Placental pericyte (primary cell): ENCODE measurements around the gene CSE1L. TPM values are rescaled to one million over a fixed set of nuclear protein-coding genes. Genes with fewer than 3 reads are reported as not detected.

Experiments used
- small RNA-seq: library from RNA; depleted of rRNA; stranded (forward); fragments of <200 nt; gene quantifications from one replicate; pipeline ENCODE3, GENCODE V24; 2012; ENCODE audit warnings: low replicate concordance
- total RNA-seq: library from RNA; depleted of rRNA; stranded (reverse); fragments of >200 nt; gene quantifications from 2 replicates; pipeline ENCODE4 v1.2.3, GENCODE V29; 2012

The CSE1L gene, protein sequence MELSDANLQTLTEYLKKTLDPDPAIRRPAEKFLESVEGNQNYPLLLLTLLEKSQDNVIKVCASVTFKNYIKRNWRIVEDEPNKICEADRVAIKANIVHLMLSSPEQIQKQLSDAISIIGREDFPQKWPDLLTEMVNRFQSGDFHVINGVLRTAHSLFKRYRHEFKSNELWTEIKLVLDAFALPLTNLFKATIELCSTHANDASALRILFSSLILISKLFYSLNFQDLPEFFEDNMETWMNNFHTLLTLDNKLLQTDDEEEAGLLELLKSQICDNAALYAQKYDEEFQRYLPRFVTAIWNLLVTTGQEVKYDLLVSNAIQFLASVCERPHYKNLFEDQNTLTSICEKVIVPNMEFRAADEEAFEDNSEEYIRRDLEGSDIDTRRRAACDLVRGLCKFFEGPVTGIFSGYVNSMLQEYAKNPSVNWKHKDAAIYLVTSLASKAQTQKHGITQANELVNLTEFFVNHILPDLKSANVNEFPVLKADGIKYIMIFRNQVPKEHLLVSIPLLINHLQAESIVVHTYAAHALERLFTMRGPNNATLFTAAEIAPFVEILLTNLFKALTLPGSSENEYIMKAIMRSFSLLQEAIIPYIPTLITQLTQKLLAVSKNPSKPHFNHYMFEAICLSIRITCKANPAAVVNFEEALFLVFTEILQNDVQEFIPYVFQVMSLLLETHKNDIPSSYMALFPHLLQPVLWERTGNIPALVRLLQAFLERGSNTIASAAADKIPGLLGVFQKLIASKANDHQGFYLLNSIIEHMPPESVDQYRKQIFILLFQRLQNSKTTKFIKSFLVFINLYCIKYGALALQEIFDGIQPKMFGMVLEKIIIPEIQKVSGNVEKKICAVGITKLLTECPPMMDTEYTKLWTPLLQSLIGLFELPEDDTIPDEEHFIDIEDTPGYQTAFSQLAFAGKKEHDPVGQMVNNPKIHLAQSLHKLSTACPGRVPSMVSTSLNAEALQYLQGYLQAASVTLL
- 33.3 and 180 TPM in 2 replicates for total RNA-seq

DNA sequence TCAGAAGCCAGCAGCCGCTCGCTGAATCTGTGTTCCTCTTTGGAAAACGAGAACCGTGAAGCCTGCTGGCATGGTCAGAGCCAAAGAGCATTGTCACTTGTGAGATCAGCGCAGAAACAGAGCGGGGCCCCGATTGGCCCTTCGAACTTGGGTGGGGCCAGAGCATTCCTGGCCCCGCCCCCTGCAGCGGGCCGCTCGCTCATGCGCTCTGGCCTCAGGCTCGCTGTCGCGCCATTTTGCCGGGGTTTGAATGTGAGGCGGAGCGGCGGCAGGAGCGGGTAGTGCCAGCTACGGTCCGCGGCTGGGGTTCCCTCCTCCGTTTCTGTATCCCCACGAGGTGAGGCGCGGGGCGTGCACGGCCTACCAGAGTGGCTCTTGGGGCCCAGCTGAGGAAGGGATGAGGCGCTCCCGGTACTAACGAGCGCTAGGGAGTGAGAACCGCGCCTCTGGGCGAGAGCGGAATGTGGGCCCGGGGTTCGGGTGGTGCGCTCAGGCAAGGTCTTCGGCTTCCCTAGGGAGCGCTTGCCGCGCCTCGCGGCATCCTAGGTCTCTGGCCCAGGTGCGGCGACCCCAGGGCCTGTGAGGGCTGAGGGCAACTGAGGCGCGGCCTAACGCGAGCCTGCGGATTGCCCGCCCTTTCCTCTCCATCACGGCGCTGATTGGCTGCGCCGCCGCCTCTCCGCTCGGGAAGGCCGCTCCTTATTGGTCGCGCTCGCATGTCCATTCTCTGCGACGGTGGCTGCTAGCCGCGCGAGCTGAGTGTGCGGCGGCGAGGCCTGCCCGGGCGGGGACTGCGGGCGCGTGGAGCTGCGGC is at the start of gene CSE1L:
Gene CSE1L (plus strand): TSS at position 226 of the 814 bp plus-strand sequence. CDS start 12,152 bp downstream, outside the sequence.

Small RNAs within 50 kb of the gene (small RNA-seq; reads per million reads assigned to genes)
- gene SNAP23P1 = not detected

Other genes starting within 250 kb of the CSE1L start
- 3.3 and 30.4 TPM in 2 replicates for gene PREX1, start 218.3 kb upstream of the CSE1L start, total RNA-seq
- 53.6 and 54.7 TPM in 2 replicates for gene ARFGEF2, start 124.6 kb upstream of the CSE1L start, total RNA-seq
- gene STAU1, start 142.0 kb downstream of the CSE1L start, total RNA-seq = 54.3 and 67.4 TPM in 2 replicates
- 37.4 and 39.6 TPM in 2 replicates for gene DDX27, start 173.1 kb downstream of the CSE1L start, total RNA-seq
- gene ZNFX1, start 231.7 kb downstream of the CSE1L start, total RNA-seq = 37.4 and 53.4 TPM in 2 replicates